ENCODE results near the gene STAB2. TPM values are rescaled to one million over a fixed set of nuclear protein-coding genes. Genes with fewer than 3 reads are reported as not detected.

The STAB2 gene
- total and polyA plus RNA-seq, 2 donors (not counting 1 experiment from before 2014, with no cell fraction given): not detected

- Mint-ChIP-seq H3K27me3 (peaks cover 31% of the 10 kb centered on the region), H3K4me3 (no peak overlapping the region), H3K27ac (no peak overlapping the region), H3K9me3 (ENCODE audit: insufficient read depth) (peaks cover 12% of the 10 kb centered on the region), H3K4me1 (no peaks in the 10 kb centered on the region)
- intact Hi-C loops (cut with micrococcal nuclease): no loop called here
- CTCF ChIA-PET: no interaction called here
- Histone ChIP-seq H2AFZ (ENCODE audit: insufficient read depth, low read depth, low read length, poor library complexity, severe bottlenecking) (no peak overlapping the region), H3K36me3 (replicated peaks in 1 of 2; ENCODE audit: control extremely low read depth in 1 of 2, control insufficient read depth in 1 of 2, extremely low read depth in 1 of 2, insufficient read depth in 2 of 2, low read length in 1 of 2) (no peaks in the 10 kb centered on the region), H3K27me3 (replicated peaks in 1 of 4; ENCODE audit: control extremely low read depth in 1 of 4, control insufficient read depth in 3 of 4, insufficient read depth in 4 of 4, low read length in 3 of 4) (no peaks in the 10 kb centered on the region), H3K27ac (ENCODE audit: low read length in 2 of 2) (no peak overlapping the region), H3K4me3 (ENCODE audit: control extremely low read depth in 1 of 5, extremely low read depth in 1 of 5, insufficient read depth in 1 of 5, low read depth in 2 of 5, low read length in 4 of 5) (no peak overlapping the region), H3K4me2 (replicated peaks; ENCODE audit: low read depth, low read length, poor library complexity, severe bottlenecking) (no peak overlapping the region), H3K9me3 (ENCODE audit: control extremely low read depth in 1 of 3, control insufficient read depth in 2 of 3, insufficient read depth in 1 of 3, low read length in 2 of 3) (peaks cover 2 to 21% (median 6%) of the 10 kb centered on the region in 3 donors), H3K4me1 (ENCODE audit: control insufficient read depth in 2 of 2, insufficient read depth in 2 of 2, low read length in 2 of 2) (no peaks in the 10 kb centered on the region), H3K79me2 (ENCODE audit: control insufficient read depth, insufficient read depth, low read length) (no peaks in the 10 kb centered on the region), H3K9ac (ENCODE audit: low read length) (no peak overlapping the region), H4K20me1 (ENCODE audit: control insufficient read depth, insufficient read depth, low read length, poor library complexity, severe bottlenecking) (no peaks in the 10 kb centered on the region)
- ATAC-seq (ENCODE audit: low read depth): no peak
- POLR2A ChIA-PET: no interaction called here
- TF ChIP-seq CTCF (IDR thresholded peaks at IDR 0.05) (no peak), EZH2 (IDR thresholded peaks at IDR 0.05; ENCODE audit: borderline replicate concordance, insufficient read depth, low read depth, low read length, poor library complexity, severe bottlenecking) (no peak)
- 93% methylated on average over 4 of the region's 4 CpGs for WGBS (ENCODE audit: insufficient coverage)
- DNase-seq: no peak
Measured at GRCh38 chr12:103635419-103635818, 48.3 kb downstream of the STAB2 start.

DNA sequence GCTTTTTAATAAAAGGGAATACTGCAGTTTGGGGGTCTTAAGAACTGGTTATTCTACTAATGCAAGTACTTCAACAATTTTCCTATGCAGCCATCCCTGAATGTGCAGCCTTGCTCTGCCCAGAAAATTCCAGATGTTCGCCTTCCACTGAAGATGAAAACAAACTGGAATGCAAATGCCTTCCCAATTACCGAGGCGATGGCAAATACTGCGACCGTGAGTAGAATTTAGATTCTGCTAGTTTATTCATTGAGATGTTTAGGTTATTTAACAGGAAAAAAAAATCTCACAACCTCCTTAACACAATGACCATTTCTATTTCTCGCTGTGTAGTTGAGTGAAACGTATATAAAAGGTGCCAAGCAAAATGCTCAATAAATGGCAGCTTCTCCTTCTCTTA lies 49.9 kb downstream of the STAB2 start:
- no peak for TF ChIP-seq CTCF (IDR thresholded peaks at IDR 0.05)
- TF ChIP-seq EZH2 (IDR thresholded peaks at IDR 0.05; ENCODE audit: borderline replicate concordance, insufficient read depth, low read depth, low read length, poor library complexity, severe bottlenecking): no peak
- no peak overlapping the region for H3K27ac ChIP-seq (ENCODE audit: low read length in 2 of 2)
- no peaks in the 10 kb centered on the region for H3K27me3 ChIP-seq (replicated peaks in 1 of 4; ENCODE audit: control extremely low read depth in 1 of 4, control insufficient read depth in 3 of 4, insufficient read depth in 4 of 4, low read length in 3 of 4)
- peaks cover 32% of the 10 kb centered on the region for H3K27me3 Mint-ChIP-seq
- peaks cover 2 to 21% (median 6%) of the 10 kb centered on the region in 3 donors for H3K9me3 ChIP-seq (ENCODE audit: control extremely low read depth in 1 of 3, control insufficient read depth in 2 of 3, insufficient read depth in 1 of 3, low read length in 2 of 3)
- H3K4me1 ChIP-seq (ENCODE audit: control insufficient read depth in 2 of 2, insufficient read depth in 2 of 2, low read length in 2 of 2): no peaks in the 10 kb centered on the region
- H3K36me3 ChIP-seq (replicated peaks in 1 of 2; ENCODE audit: control extremely low read depth in 1 of 2, control insufficient read depth in 1 of 2, extremely low read depth in 1 of 2, insufficient read depth in 2 of 2, low read length in 1 of 2): no peaks in the 10 kb centered on the region
- no peak overlapping the region for H3K4me3 ChIP-seq (ENCODE audit: control extremely low read depth in 1 of 5, extremely low read depth in 1 of 5, insufficient read depth in 1 of 5, low read depth in 2 of 5, low read length in 4 of 5)
- no peak for ATAC-seq (ENCODE audit: low read depth)
- intact Hi-C loops (cut with micrococcal nuclease): no loop called here
- H3K79me2 ChIP-seq (ENCODE audit: control insufficient read depth, insufficient read depth, low read length): no peaks in the 10 kb centered on the region
- H3K9me3 Mint-ChIP-seq (ENCODE audit: insufficient read depth): peaks cover 4% of the 10 kb centered on the region
- no peaks in the 10 kb centered on the region for H3K4me1 Mint-ChIP-seq
- no CpG with 5 or more reads among the region's 7 CpGs for WGBS (ENCODE audit: insufficient coverage)
- no peak overlapping the region for H3K4me2 ChIP-seq (replicated peaks; ENCODE audit: low read depth, low read length, poor library complexity, severe bottlenecking)
- DNase-seq: no peak
- H3K27ac Mint-ChIP-seq: no peak overlapping the region
- H4K20me1 ChIP-seq (ENCODE audit: control insufficient read depth, insufficient read depth, low read length, poor library complexity, severe bottlenecking): no peaks in the 10 kb centered on the region
- H3K9ac ChIP-seq (ENCODE audit: low read length): no peak overlapping the region
- ChIA-PET CTCF (no interaction called here), POLR2A (no interaction called here)
- H2AFZ ChIP-seq (ENCODE audit: insufficient read depth, low read depth, low read length, poor library complexity, severe bottlenecking): no peak overlapping the region
- H3K4me3 Mint-ChIP-seq: no peak overlapping the region
